Activated CD4-positive, alpha-beta T cell treated with anti-CD3 and anti-CD28 coated beads, Interleukin-2, Interleukin-6, amounts not matched to agents 100 ng/mL and 50 ng/mL, durations not matched to agents 16 hours and 8 hours (primary cell): ENCODE measurements around the gene RRM2.
"Not testable (repeated sequence)": the region's sequence is repeated elsewhere in the genome, so short reads cannot be mapped to it uniquely, and the experiment has no call there.

ENCODE experiments used
- DNase-seq: peaks from one replicate; pipeline ENCODE4 v3.0.0-alpha.2; 2020

RRM2 gene

DNA sequence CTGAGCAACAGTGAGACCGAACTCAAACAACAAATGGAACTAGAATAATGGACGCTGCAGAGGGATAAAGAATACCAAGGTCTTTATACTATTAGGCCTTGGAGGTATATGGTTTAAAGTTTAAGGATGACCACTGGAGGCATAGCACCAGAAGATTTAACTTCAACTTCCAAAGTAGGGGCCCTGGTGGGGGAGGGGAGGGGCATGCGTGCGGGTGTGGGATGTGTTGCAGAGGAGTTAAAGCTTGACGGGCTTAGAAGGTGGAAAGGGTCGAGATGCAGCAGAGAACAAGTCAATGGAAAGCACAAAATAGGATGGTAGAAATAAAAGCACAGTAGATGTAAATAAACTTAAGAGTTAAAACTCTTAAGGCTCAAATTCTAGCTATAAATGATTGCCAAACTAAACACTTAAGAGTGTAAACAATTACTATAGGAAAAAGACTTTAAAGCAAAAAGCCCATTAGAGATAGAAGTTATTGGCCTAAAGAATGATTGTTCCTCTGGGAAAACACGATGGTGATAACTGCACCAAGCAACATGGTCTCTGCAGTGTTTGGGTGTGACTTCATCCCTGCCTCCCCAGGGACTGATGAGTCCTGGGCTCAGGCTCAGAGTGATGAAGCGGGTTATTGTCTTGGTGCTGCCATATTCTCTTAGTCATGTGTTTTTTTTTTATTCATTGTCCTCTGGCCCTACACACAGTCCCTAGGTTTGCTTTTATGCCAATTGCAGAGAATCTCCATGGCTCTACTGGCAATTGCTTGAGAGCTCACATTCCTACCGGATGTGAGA, 13.0 kb downstream of the RRM2 start:
- DNase-seq: no peak

DNA sequence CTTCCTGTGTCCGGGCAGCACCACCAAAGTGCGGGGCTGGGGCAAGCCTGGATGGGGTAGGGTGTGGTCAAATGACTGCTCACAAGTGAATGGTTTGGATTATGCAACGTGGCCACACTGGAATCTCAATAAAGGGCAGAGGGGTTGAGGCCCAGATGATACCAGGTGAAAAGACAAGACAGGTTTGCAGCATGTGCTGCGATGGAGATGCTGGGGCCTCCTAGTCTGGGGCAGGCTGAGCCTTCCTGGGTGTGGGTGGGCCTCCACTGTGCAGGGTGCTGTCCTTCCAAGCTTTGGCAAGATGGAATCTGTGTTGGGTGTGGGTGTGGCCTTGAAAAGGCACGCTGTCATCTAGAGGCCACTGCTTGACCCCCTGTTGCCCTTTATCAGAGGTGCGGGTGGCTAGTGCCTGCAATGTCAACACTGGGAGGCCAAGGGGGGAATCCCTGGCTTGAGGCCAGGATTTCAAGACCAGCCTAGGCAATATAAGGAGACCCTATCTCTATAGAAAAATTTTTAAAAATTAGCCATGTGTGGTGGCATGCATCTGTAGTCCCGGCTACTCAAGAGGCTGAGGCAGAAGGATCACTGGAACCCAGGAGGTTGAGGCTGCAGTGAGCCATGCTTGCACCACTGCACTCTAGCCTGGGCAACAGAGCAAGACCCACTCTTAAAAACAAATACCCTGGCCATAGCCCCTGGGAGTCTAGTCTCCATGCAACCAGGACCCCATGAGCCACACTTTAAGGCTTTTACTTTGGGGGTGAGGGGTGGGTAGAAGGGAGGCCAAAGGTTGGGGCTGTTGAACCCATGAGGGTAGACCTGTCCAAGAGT, 13.8 kb downstream of the RRM2 start:
- DNase-seq: no peak

DNA sequence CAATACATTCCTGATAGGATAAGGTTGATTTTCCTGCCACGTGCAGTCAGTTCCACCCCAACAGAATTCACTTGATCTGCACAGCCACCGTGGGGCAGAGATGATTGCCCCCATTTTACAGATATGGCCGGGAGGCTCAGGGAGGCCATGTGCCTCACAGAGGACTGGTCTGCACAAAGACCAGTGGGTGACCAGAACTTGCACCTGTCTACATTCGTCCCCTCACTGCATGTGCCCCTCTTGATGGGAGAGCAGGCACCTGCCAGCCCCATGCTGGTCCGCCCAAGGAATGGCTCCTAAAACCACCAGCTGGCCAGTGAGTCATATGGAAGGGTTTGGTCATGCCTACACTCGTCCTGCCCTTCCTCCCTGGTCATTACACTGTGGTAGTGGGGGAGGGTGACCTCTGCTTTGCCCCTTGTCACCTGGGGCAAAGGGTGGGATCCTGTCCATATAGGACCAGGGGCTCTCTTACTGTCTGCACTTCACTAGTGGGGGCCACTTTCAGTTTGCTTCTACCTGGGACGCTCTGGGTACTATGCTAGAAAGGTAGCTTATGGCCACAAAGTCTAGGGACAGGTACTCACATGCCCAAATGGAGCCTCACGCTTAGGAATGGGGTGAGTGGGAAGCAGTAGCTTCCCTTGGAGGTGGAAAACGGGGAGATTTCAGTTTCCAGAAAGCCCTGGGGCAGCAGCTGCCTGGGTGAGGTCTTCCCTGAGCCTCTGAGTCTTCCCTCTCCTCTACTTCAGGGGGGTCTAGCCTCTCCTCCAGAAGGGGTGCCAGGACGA, 14.7 kb downstream of the RRM2 start:
- DNase-seq: no peak

DNA sequence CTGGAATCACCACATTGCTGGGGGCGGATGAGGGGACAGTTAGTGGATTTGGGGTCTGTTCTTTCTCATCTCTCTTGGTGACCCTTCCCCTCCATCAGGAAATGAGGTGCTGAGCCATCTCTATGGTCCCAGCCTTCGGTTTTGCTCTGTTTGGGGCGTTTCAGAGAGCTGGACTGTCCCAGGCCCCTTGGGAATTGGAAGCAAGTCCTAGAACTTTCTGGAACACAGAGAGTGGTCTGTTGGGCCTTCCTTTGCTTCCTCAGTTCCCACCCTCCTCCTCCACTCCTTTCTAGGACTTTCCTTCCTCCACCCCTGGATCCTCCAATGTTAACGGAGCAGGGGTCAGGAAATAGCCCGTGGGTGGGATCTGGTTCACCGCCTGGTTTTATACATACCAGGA, 17.0 kb downstream of the RRM2 start:
- no peak for DNase-seq

DNA sequence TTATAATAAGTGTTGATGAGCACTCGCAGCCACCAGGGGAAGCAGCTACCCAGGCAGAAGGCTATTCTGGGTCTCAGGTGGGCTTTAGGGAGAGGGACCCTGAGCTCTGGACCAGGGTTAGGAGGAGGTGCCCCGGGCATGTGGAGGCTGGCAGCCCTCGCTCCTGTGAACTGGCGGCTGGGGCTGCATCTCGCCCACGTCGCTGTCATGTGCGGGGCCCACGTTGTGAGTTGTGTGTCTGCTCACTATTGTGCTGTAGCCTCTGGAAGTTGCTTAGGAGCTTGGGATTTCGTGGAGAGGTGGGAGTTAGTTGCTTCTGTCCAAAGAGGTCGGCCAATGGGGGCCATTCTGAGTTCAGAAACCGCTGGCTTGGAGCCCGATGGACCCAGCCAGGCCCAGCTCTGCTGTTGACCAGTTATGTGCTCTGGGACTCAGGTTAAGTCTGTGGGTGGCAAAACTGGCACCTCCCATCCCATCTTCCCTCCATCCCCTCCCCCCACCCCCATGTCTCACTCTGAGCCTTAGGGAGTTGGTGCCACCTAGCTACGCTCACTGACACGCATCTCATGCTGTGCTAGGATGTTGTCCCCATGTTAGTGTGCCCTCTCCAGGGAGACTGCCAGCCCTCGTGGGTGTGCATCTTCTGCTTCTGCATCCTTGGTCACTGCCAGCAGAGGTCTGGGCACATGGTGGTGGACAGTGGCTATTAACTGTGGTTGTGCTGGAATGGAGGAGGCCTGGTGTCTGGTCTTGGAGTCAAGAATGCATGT, 18.5 kb downstream of the RRM2 start:
- DNase-seq: no peak

DNA sequence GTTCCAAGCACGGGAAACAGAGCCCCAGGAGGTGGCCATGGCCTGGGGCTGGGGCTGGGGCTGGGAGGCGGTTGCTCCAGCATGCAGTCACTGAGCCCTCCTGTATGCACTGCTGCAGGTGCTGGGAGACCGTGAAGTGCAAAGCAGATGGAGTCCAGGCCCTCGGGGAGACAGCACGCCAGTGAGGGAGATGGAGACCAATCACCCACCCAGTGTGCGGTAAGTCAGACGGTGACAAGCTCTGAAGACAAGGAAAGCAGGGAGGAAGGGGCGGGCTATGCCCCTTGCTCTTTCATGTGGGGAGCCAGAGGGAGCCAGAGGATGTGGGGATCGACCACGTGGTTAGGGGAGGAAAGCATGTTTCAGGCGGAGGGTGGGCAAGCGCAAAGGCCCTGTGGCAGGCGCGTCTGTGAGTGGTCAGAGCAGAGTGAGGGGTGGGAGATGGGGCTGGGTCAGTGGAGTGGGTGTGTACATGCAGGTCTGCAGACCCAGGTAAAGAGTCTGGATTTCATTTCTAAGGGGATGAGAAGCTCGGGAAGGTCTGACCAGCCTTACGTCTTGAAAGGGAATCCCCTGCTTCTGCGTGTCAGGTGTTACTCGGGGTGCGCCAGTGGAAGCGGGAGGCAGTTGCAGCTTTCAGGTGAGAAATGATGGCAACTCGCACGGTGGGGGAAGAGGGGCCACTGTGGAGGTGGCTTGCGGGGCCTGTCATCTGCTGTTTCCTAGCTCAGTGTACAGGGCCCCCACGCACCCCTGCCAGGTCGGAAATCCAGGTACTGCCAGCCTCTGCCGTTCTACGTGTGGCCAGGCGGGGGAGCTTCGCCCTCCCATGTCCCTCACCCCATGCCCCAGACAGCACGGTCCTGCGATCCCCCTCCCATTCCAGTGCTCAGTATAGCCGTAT, 19.4 kb downstream of the RRM2 start:
- no peak for DNase-seq

DNA sequence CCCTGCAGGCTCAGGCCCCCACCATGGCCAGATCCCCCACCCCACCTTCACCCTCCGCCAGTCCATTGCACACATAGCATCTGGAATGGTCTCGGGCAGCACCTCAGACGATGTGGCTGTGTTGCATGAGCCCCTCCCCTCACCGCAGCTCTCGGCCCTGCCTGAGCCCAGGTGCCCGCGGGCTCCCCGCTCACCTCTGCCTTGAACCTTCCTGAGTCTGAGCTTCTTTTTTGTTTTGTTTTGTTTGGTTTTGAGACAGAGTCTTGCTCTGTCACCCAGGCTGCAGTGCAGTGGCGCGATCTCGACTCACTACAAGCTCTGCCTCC, 20.1 kb downstream of the RRM2 start:
- no peak for DNase-seq

DNA sequence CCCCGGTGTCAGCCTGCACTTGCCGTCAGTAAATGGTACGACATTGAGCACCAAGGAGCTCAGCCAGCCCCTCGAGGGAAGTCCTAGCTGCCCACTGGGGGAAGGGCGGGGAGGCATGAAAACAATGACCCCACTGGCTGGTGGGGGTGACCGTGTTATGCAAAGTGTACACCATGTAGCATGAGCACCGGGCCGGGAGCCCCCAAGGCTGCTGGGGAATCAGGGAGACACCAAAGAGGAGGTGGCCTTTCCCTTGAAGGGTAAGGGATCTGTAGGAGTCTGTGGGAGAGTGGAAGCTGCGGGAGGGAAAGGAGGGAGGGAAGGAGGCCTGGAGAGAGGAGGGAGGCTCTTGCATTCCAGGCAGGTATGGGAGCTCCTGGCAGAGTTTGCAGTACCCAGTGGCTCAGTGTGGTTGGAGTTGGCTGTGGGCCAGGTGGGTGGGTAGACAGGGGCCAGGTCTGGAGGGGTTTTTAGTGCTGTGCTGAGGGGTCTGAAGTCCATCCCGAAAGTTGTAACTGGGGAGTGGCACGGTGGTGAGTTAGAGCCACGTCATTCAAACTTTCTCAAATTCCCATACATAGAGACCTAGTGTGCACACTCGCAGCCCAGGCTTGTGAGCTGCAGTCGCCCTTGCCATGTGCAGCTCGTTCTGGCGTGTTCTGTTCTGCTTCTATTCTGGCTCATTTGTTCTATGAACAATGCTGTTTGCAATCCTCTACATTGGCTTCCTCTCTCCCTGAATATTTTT, 22.4 kb downstream of the RRM2 start:
- no peak for DNase-seq

DNA sequence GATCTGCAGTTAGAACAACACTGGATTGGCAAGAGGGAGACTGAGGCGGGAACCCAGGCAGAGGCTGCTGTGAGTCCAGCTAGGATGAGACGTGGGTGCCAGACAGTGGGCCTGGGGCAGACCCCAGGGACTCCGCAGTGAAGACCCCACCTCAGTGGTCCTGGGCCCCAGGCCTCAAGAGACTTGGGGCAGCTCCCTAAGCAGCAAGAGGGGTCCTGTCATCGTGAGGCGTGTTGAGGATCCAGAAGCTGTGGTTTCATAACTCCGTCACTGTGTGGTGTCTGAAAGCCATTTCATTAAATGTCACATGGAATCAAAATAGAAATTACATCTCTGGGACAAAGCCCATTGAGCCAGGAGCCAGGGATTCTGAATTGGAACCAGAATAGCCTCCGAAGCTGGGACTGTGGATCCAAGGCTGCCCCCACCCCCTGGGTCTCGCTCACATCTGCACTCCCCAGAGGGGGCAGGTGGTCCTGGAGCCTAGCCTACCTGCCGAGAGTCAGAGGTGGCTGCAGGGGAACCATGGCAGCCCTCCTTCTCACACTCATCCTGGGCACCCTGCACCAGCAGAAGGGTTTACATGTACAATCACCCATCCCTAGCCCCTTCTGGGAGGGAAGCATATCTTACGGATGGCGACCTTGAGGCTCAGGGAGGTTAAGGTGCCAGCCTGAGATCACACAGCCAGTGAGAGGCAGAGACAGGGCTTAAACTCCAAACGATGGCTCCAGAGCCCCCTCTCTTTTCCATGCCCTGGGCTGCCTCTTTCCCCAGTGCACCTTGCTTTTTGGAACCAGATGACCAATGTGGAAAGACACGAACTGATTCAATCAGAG, 23.2 kb downstream of the RRM2 start:
- DNase-seq: no peak

DNA sequence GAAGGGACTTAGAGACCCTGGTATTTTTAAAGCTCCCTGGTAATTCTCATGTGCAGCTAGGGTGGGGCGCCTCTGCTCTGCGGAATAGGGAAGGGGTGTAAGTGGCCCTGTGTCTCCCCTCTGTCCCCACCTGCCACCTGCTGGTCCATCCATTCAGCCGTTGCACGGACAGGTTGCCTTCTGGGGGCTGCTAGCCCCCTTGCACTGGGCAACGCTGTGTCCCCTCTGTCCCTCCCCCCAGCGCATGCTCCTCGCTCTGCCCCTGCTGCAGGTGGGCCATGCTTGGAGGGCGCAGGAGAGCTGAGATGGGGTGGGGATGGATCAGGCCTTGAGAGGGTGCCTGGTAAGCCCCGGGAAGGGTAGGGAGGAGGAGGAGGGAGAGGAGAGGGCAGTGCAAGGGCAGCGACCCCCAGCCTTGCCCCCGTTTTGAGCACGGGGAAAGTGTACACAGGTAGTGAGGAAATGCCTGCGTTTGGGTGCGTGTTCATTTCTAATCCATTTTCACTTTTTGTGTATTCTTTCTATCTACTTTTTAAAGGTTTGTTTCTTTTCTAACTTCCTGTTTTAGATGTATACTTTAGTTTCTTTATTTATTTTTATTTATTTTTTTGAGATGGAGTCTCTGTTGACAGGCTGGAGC, 23.9 kb downstream of the RRM2 start:
- no peak for DNase-seq

DNA sequence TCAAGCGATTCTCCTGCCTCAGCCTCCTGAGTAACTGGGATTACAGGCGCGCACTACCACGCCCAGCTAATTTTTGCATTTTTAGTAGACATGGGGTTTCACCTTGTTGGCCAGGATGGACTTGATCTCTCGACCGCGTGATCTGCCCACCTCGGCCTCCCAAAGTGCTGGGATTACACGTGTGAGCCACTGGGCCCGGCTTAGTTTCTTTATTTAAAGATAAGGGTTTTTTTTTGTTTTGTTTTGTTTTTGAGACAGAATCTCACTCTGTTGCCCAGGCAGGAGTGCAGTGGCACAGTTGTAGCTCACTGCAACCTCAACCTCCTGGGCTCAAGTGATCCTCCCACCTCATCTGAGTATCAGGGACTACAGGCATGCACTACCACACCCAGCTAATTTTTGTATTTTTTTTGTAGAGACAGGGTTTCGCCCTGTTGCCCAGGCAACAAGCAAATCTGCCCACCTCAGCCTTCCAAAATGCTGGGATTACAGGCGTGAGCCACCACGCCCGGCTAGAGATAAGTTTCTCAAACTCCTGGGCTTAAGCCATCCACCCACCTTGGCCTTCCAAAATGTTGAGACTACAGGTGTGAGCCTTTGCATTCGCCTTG, 24.6 kb downstream of the RRM2 start:
- not testable (repeated sequence) for DNase-seq

DNA sequence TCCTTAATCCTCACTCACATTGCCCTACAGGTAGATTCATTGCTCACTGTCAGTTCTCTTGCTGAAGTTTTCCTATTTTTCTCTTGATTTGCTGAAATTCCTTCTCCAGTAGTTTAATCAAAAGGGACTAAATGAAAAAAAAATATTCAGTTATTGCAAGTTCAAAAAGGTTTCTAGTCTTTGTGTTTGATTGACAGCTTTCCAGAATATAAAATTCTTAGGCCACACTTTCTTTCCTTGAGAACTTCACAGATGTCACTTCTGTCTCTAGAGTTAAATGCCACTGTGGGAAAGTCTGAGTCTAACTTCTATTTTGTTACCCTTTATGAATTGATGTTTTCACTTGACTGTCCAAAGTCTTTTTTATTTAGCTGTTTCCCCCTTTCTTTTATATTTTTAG, 25.7 kb downstream of the RRM2 start:
- DNase-seq: no peak

DNA sequence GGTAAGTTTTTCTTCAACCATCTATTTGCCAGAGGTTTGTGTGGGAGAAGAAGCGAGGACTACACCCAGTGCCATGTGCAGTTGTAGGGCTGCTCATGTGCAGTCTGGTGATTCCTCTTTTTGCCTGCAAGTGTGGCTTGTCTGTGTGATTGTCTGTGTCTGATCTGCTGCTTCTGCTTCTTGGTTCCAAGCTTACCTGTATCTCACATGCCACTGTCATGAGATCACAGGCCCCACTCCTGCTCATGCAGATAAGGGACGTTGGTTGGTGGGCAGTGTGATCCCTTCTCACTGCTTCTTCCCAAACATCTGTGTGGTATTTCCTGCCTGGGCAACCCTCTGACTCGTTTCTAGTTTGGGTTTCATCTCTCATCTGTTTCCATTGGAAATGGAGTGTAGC, 27.1 kb downstream of the RRM2 start:
- no peak for DNase-seq

DNA sequence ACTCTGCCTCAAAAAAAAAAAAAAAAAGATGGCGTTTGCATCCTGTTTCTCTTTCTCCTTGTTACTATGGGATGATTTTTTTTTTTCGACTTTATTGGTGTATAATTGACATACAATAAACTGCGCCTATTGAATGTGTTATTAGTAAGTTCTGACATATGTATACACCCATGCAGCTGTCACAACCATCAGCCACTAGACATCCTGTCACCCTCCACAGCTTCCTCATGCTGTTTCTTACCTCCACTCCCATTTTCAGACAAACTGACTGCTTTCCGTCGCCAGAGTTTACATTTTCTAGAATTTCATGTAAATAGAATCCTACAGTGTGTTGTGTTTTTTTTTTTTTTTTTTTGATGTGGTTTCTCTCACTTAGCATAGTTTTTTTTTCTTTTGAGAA, 27.9 kb downstream of the RRM2 start:
- no peak for DNase-seq

DNA sequence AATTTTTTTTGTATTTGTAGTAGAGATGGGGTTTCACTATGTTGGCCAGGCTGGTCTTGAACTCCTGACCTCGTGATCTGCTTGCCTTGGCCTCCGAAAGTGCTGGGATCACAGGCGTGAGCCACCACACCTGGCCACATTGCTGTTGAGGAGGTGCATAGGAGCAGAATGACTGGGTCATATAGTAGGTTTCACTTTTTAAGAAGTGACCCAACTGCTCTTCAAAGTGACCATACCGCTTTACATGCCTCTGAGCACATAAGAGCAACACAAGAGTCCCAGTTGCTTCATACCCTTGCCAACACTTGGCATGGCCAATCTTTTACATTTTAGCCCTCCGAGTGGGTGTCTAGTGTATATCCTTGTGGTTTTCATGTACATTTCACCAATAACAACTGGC, 28.9 kb downstream of the RRM2 start:
- DNase-seq: no peak

DNA sequence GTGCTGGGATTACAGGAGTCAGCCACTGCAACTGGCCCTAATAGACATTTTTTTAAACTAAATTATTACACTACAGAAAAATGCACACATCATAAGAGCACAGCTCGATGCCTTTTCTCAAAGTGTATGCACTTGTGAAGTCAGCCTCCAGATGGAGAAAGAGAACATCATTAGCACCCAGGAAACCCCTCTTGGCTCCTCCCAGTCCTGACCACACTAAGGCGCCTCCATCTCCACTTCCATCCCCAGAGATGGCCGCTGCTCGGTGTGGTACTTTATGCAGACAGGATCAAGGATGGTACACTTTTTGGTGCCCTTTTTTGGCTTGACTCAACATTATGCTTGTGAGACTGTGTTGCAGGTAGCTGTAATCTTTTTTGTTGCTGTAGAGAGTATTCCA, 34.8 kb downstream of the RRM2 start:
- no peak for DNase-seq

DNA sequence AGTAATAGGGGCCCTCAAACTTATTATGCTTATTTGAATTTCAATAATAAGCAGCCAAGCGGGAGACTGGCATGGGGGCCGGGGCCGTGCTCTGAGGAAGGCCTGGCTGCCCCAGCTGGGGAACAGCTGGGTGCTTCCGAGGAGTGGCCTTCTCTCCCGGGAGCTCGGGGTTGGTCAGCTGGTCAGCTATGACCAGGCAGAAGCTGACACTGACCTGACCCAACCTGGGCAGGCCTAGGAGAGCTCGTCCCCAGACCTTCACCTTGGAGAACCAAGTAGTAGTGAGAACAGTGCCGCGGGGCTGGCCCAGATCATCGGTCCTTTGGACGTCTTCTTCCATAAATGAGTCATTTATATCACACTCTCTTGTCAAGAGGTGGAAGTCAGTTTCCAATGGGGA, 36.1 kb downstream of the RRM2 start:
- no peak for DNase-seq

DNA sequence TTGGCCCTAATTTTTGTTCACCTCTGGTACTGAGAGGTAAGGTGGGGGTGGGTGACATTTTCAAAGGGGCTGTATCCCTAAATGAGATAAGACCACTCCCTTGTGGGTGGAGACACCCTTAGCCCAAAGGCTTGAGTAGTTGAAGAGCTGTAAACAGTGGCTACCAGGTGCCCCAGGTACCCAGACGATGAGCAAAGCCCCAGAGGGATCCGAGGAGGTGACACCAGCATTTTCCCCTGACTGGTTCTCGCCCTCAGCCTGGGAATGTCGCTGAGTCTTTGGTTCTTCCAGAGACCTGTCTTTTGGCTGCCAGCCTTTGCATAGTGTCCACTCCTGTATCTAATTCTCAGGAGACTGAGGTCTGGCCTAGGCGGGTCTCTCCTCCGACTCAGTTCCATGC, 36.5 kb downstream of the RRM2 start:
- no peak for DNase-seq

DNA sequence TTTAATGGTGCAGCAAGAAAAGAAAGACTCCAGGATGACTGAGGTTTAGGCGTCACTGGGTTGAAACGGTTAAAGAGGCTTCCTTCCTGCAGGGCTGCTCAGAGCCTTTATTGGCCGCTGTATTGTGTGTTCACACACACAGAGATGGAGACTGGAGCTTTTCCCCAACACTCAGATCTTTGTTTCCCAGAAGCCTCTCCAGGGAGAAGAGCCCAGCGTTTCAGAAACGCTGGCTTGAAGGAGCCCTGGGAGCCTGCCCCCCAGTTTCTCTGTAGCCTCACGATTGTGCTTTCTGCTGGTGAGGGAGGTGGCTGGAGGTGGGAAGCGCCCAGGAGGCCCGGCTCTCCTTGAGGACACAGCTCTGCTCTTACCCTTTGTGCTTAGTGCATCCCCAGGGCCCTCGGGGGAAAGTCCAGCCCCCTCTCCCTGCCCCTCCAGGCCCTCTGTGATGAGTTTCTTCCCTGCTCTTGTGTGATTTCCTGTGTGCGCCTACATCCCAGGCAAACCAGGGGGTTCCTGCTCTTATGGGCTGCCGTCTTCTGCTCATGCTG, 37.1 kb downstream of the RRM2 start:
- no peak for DNase-seq
